Measurements from ENCODE around the gene ITGA4. TPM values are rescaled to one million over a fixed set of nuclear protein-coding genes. Genes with fewer than 3 reads are reported as not detected.

ITGA4 gene
- polyA plus RNA-seq, 4 donors = 32.8 to 178 (median 38.1) TPM

DNA sequence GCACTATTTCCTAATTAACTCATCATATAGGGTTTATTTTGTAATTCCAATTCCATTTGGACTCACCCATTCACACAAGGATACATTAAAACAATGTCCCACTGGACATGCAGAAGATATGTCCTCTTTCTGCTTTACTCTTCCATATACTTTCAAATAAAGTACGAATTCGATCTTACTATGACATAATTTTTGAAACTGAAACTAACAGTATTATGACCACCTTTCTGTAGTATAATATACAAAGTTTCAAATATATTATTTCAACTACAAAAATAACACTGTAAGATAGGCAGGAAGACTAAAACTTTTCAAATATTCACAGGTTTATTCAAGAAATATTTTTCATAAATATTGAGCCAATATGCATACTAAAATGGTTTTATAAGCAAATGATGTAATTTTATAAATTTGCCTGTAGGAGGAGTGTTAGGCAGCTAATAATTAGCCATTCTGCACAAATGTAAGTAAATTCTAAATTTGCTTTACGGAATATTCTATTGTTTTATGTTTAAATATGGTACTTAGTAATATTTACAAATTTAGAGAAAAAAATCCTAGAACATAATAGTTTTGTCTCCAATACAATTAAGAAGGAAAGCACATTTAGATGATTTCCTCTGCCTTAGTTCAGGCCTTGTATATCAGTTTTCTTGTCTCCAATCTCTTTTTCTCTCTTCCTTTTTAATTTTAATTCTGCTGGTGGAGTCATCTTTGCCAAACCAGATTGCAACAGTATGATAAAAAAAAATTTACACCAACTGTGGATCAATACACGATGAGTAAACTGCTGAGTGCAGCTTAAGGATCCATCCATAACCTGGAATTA, 113.9 kb downstream of the ITGA4 start:
- DNase-seq (ENCODE audit: low read depth in 4 of 4, low spot score in 3 of 4) = no peak

DNA sequence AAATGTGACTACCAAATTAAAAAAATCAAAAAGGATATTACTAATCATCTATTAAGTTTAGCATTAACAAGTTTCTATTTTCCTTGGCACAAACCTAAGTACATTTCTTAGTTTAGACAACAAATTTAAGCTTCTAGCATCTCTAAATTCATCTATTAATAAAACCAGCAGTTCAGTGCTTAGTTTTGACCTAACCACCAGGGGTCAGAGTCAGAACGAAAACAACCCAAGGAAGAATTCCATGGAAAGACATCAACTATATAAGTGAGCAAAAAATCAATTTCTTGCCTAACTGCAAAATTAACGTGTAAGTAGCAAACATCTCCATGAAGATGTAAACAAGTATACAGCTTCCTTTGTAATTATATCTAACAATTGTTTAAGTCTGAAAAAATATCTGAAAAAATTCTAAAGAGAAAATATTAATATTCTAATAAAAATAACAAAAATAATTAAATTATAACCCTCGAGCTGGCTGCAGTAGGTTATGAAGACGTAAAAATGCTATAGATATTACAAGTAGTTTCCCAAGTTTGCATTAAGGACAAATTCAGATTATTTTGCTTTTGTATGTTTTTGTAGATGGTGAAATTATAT, 116.1 kb downstream of the ITGA4 start:
- DNase-seq (ENCODE audit: low read depth in 4 of 4, low spot score in 3 of 4) = peak in 1 of 4 donors; percentile 8

DNA sequence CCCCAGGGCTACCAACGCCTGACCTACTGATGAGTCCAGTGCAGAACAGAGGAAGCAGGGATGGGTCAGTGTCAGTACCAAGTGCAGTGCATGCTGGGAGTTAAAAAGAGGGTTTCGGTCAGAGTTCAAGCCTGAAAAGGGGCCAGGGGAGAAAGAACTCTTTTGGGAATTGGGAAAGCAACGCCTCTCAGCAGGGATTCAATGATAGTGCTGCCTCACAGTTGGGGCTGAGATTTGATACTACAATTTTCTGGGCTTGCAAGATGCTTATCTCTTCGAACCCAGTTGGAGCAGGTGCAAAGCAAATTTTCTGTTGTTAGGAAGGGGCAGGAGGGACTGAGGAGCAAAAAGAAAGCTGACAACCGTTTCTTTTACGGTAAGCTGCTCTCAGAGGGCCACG, 117.1 kb downstream of the ITGA4 start:
- DNase-seq (ENCODE audit: low read depth in 4 of 4, low spot score in 3 of 4) = no peak

DNA sequence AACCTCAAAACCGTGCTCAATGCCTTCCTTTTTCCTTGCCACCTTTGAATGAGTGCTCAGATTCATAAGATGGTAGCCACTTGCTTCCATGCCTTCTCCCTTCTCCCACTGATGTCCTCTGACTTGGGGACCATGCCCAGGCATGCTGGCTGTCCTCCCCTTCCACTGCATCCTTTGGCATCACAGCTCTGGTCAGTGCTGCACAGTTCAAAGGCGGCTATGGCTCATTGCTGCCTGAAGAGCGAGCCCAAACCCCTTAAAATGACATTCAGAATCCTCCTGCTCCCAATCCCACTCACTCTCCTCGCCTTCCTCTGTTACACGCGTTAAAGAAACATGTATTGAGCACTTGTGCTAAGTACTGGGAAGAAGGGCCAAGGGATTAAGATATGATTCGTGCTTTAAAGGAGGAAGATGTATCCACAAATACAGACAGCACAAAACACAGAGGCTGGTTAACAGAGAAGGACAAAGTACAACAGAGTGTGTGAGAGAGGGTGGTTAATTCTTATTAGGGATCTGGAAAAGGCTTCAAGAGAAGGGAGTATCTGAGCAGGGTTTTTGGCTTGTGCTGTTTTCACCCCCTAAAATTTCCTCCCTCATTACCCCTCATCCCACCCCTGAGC, 118.0 kb downstream of the ITGA4 start:
- no peak for DNase-seq (ENCODE audit: low read depth in 4 of 4, low spot score in 3 of 4)

DNA sequence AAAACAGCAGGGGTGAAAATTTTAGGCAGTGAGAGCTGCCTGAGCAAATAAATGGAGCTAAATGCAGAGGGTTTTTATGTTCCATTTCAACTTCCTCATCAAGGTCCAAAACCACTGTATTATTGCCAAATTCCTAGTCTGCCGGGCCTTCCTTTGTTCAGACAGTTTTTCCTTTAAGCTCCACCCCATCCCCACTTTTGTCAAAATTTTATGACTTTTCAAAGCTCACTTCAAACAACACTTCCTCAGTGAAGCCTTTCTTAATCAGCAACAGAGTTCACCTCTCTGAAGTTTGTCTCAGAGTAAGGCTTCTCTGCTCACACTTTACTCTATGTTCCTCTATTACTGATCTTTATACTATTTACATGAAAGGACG, 118.5 kb downstream of the ITGA4 start:
- DNase-seq (ENCODE audit: low read depth in 4 of 4, low spot score in 3 of 4) = no peak

DNA sequence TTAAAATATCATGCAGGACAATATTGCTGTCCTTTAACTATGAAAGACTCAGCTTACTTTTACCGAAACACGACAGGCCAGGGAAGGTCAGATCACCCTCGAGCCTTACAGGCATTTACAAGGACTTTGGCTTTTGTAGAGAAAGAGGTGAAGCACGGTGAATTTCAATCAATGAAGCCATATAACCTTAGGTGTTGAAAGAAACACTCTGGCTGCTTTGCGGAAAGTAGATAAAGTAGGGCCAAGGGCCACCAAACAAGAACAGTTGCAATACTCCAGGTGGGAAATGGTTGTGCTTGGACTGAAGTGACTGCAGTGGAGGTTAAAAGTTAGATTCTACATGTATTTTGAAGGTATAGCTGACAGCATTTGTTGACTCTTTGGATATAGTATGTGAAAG, 119.2 kb downstream of the ITGA4 start:
- DNase-seq (ENCODE audit: low read depth in 4 of 4, low spot score in 3 of 4) = no peak

DNA sequence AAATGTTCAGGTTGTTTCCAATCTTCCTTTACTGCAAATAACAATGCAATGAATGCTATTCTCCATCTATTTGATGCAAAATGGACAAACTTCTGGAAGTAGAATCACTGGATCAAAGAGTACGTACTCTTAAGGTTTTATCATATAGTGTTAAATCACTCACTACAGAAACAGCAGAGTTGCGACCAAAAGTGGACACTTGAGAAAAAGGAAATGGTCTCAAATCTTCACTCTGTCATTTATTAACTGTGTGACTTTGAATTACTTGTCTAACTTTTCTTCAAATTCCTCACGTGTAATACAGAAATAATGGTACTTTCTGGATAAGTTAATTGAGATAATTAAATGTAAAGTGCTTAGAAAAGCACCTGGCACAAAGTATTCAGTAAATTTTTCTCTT, 121.6 kb downstream of the ITGA4 start:
- no peak for DNase-seq (ENCODE audit: low read depth in 4 of 4, low spot score in 3 of 4)

DNA sequence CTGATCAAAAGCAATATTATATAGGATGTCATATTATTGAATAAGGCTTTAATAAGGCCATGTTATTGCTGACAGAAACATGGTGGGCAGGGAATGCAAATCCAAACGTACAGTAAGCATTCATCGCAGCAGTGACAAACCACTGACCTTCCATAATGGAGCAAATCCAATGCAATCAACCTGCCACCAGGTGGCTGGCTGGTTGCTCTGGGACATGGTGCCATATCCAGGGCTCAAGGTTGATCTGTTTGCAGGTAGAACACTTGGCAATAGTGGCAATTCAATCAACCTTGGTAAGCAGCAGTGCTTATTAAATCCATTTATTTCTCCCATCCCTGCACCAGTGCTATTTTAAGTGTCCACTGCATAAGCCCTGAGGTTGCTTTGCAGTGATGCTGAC, 124.3 kb downstream of the ITGA4 start:
- DNase-seq (ENCODE audit: low read depth in 4 of 4, low spot score in 3 of 4) = no peak

DNA sequence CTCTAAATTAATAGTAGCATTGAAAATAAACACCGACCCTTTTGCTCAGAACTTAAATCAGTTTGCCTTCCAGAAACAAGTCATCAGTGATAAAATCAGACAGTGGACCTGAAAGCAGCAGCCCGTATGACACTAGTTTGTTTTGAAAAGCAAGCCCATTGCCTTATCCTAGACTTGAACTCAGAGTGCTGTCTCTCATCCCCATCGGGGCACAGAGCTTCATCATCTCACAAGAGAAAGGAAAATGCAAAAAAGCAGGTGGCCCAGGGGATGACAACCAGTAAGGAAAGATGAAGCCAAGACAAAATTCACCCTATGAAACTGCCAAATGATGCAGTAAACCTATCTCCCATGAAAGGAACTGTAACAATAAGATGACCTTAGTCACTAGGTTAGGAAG, 128.5 kb downstream of the ITGA4 start:
- DNase-seq (ENCODE audit: low read depth in 4 of 4, low spot score in 3 of 4) = no peak

Other genes with a start within 250 kb of the ITGA4 start
- 10 to 100 TPM; 14.8 to 57.9 (median 19.3) TPM for gene CERKL, start 199.7 kb downstream of the ITGA4 start, polyA plus RNA-seq (ENCODE audit: insufficient read length in 4 of 4)
- gene NEUROD1, start 223.1 kb downstream of the ITGA4 start, polyA plus RNA-seq (ENCODE audit: insufficient read length in 4 of 4) = not detected

Measured in left renal pelvis (tissue), 4 donors.